ENCODE data around the gene CBLN4. TPM values are rescaled to one million over a fixed set of nuclear protein-coding genes. Genes with fewer than 3 reads are reported as not detected.

Gene CBLN4
- polyA plus RNA-seq, 1 donor from 2014 or later: 0.14 TPM

DNA sequence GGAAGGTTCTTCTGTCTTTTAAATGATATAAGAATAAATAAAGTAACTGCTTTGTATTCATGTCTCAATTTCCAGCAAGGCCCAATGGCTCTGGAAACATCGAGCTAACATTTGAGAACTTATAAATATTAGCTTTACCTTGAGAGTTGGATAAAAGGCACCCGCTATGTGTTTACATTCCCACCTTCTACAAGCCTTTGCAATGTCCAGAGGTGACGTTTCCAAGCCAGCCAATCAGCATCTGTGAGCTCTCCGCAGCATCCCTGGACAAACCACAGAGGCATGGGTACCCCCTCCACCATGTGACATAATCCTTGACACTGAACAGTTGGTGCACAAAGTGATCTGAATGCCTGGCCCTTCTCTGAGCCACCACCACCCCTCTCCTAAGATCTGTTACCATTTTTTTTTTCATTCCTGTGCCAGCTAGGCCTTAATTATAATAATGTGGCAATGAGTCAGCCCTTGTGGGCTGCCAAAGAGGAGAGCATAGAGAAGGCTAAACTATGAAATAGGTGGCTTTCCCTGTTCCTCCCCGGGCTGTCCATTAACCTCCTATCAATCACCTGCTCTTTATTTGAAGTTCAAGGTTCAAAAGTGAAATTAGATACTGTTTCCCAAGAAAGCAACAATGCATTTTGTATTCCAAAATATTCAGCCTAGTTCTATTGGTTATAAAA, 4.1 kb downstream of the CBLN4 start:
- no peak overlapping the region for H2AFZ ChIP-seq (ENCODE audit: low read depth, low read length)
- no peak overlapping the region for H3K27ac ChIP-seq (ENCODE audit: low read length)
- no peaks in the 10 kb centered on the region for H4K20me1 ChIP-seq (ENCODE audit: insufficient read depth)
- no peak for TF ChIP-seq EP300 (conservative IDR thresholded peaks at IDR 0.05; ENCODE audit: poor library complexity, severe bottlenecking)
- TF ChIP-seq EZH2 (IDR thresholded peaks at IDR 0.05; ENCODE audit: borderline replicate concordance, insufficient read depth, low read length, poor library complexity, severe bottlenecking): no peak
- TF ChIP-seq TAF1 (IDR thresholded peaks at IDR 0.05; ENCODE audit: low read depth): no peak
- TF ChIP-seq RAD21 (conservative IDR thresholded peaks at IDR 0.05): no peak
- peaks cover 55% of the 10 kb centered on the region for H3K27me3 ChIP-seq (ENCODE audit: insufficient read depth, low read depth, low read length)
- no peaks in the 10 kb centered on the region for H3F3A ChIP-seq (ENCODE audit: insufficient read depth, low read length, poor library complexity, severe bottlenecking)
- H3K36me3 ChIP-seq (ENCODE audit: insufficient read depth, low read length): no peaks in the 10 kb centered on the region
- no peaks in the 10 kb centered on the region for H3K79me2 ChIP-seq (replicated peaks; ENCODE audit: insufficient read depth, low read length)
- H3K9ac ChIP-seq (ENCODE audit: low read length): no peak overlapping the region
- H3K4me2 ChIP-seq (ENCODE audit: low read length): no peak overlapping the region
- H3K9me3 ChIP-seq (ENCODE audit: low read length): no peaks in the 10 kb centered on the region
- no peaks in the 10 kb centered on the region for H3K9me2 ChIP-seq (ENCODE audit: insufficient read depth, low read length)
- H3K4me3 ChIP-seq (ENCODE audit: low read length): no peak overlapping the region

DNA sequence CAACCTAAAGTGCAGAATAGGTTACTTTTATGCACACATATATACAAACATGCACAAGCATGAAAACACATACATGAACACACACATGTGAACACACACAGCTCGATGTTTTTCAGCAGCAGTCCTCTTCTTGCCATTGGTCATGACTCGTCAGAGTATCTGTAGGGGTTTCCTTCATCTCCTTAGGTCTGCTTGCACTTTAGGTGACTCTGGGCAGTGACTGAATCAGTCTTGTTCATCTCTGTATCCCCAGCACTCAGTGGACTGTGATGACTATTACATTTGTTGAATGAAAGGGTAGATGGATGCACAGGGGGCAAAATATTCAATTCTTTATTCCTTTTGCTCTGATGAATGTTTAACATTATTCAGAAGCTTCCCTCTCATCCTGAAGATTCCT, 26.8 kb downstream of the CBLN4 start:
- no peaks in the 10 kb centered on the region for H3F3A ChIP-seq (ENCODE audit: insufficient read depth, low read length, poor library complexity, severe bottlenecking)
- TF ChIP-seq, protein P1, sequence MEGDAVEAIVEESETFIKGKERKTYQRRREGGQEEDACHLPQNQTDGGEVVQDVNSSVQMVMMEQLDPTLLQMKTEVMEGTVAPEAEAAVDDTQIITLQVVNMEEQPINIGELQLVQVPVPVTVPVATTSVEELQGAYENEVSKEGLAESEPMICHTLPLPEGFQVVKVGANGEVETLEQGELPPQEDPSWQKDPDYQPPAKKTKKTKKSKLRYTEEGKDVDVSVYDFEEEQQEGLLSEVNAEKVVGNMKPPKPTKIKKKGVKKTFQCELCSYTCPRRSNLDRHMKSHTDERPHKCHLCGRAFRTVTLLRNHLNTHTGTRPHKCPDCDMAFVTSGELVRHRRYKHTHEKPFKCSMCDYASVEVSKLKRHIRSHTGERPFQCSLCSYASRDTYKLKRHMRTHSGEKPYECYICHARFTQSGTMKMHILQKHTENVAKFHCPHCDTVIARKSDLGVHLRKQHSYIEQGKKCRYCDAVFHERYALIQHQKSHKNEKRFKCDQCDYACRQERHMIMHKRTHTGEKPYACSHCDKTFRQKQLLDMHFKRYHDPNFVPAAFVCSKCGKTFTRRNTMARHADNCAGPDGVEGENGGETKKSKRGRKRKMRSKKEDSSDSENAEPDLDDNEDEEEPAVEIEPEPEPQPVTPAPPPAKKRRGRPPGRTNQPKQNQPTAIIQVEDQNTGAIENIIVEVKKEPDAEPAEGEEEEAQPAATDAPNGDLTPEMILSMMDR (IDR thresholded peaks at IDR 0.05; ENCODE audit: poor library complexity, severe bottlenecking): no peak
- TF ChIP-seq RAD21 (conservative IDR thresholded peaks at IDR 0.05) (no peak), POLR2AphosphoS5 (IDR thresholded peaks at IDR 0.05) (no peak), MXI1 (conservative IDR thresholded peaks at IDR 0.05; ENCODE audit: poor library complexity, severe bottlenecking) (no peak), TAF1 (IDR thresholded peaks at IDR 0.05; ENCODE audit: low read depth) (no peak), SMC3 (conservative IDR thresholded peaks at IDR 0.05; ENCODE audit: poor library complexity) (no peak), EZH2 (IDR thresholded peaks at IDR 0.05; ENCODE audit: borderline replicate concordance, insufficient read depth, low read length, poor library complexity, severe bottlenecking) (no peak), EP300 (conservative IDR thresholded peaks at IDR 0.05; ENCODE audit: poor library complexity, severe bottlenecking) (no peak)
- TF ChIP-seq, protein P2, sequence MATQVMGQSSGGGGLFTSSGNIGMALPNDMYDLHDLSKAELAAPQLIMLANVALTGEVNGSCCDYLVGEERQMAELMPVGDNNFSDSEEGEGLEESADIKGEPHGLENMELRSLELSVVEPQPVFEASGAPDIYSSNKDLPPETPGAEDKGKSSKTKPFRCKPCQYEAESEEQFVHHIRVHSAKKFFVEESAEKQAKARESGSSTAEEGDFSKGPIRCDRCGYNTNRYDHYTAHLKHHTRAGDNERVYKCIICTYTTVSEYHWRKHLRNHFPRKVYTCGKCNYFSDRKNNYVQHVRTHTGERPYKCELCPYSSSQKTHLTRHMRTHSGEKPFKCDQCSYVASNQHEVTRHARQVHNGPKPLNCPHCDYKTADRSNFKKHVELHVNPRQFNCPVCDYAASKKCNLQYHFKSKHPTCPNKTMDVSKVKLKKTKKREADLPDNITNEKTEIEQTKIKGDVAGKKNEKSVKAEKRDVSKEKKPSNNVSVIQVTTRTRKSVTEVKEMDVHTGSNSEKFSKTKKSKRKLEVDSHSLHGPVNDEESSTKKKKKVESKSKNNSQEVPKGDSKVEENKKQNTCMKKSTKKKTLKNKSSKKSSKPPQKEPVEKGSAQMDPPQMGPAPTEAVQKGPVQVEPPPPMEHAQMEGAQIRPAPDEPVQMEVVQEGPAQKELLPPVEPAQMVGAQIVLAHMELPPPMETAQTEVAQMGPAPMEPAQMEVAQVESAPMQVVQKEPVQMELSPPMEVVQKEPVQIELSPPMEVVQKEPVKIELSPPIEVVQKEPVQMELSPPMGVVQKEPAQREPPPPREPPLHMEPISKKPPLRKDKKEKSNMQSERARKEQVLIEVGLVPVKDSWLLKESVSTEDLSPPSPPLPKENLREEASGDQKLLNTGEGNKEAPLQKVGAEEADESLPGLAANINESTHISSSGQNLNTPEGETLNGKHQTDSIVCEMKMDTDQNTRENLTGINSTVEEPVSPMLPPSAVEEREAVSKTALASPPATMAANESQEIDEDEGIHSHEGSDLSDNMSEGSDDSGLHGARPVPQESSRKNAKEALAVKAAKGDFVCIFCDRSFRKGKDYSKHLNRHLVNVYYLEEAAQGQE (IDR thresholded peaks at IDR 0.05; ENCODE audit: borderline replicate concordance): no peak
- no peaks in the 10 kb centered on the region for H3K9me2 ChIP-seq (ENCODE audit: insufficient read depth, low read length)
- H3K79me2 ChIP-seq (replicated peaks; ENCODE audit: insufficient read depth, low read length): no peaks in the 10 kb centered on the region
- no peaks in the 10 kb centered on the region for H3K27me3 ChIP-seq (ENCODE audit: insufficient read depth, low read depth, low read length)
- no peak overlapping the region for H3K4me3 ChIP-seq (ENCODE audit: low read length)
- H3K9ac ChIP-seq (ENCODE audit: low read length): no peak overlapping the region
- H4K20me1 ChIP-seq (ENCODE audit: insufficient read depth): no peaks in the 10 kb centered on the region
- no peaks in the 10 kb centered on the region for H3K36me3 ChIP-seq (ENCODE audit: insufficient read depth, low read length)
- H2AFZ ChIP-seq (ENCODE audit: low read depth, low read length): no peak overlapping the region
- H3K27ac ChIP-seq (ENCODE audit: low read length): no peak overlapping the region
- H3K4me2 ChIP-seq (ENCODE audit: low read length): no peak overlapping the region
- H3K9me3 ChIP-seq (ENCODE audit: low read length): no peaks in the 10 kb centered on the region

Data from neural cell (in vitro differentiated cells).